C4-2B (cell line): ENCODE results near the gene WBP2.

Experiments used
- ZFX ChIP-seq: fragments of 450-650 bp; IDR thresholded peaks from 2 replicates; pipeline ENCODE4 v1.6.1; 2017
- TF ChIP-seq, protein P1 (sequence below): fragments of 450-650 bp; conservative IDR thresholded peaks from 2 replicates; pipeline ENCODE4 v1.5.1; 2017; ENCODE audit warnings: mild to moderate bottlenecking

- TF ChIP-seq, protein P1, sequence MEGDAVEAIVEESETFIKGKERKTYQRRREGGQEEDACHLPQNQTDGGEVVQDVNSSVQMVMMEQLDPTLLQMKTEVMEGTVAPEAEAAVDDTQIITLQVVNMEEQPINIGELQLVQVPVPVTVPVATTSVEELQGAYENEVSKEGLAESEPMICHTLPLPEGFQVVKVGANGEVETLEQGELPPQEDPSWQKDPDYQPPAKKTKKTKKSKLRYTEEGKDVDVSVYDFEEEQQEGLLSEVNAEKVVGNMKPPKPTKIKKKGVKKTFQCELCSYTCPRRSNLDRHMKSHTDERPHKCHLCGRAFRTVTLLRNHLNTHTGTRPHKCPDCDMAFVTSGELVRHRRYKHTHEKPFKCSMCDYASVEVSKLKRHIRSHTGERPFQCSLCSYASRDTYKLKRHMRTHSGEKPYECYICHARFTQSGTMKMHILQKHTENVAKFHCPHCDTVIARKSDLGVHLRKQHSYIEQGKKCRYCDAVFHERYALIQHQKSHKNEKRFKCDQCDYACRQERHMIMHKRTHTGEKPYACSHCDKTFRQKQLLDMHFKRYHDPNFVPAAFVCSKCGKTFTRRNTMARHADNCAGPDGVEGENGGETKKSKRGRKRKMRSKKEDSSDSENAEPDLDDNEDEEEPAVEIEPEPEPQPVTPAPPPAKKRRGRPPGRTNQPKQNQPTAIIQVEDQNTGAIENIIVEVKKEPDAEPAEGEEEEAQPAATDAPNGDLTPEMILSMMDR: no peak
- no peak for TF ChIP-seq ZFX
Observed at GRCh38 chr17:75831032-75831571, 24.0 kb downstream of the WBP2 start.
